Measurements from ENCODE around the gene RRBP1. TPM values are rescaled to one million over a fixed set of nuclear protein-coding genes. Genes with fewer than 3 reads are reported as not detected.

Gene RRBP1
- total and polyA plus RNA-seq, 12 donors, result 23.5 to 71.3 (median 29.7) TPM

DNA sequence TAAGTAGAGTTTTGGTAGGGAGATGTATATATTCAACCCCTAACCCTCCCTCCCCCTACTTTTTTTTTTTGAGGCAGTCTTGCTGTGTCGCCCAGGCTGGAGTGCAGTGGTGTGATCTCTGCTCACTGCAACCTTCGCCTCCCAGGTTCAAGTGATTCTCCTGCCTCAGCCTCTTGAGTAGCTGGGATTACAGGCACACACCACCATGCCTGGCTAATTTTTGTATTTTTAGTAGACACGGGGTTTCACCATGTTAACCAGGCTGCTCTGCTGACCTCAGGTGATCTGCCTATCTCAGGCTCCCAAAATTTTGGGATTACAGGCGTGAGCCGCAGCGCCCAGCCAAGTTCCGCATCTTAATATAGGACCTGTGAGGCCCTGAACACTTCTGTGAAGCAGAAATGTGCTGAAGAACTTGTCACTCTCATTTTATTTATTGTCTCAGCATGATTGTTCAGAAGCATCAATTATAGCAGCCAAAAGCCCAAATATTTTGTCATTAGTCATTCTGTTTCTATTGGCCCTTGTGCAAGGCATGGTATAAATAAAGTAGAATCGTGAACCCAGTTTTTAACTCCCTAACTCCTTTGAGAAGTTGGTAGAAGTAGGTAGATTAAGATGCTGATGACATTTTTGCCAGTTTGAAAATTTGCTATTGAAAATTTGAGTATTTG is 92.7 kb downstream of the RRBP1 start:
- intact Hi-C loops (cut with DNase I), result no loop called here
- Histone ChIP-seq H3K27ac (peak overlapping the region in 7 of 10 donors; percentile 3 to 69 (median 61)), H3K4me3 (no peak overlapping the region), H3K4me1 (peaks cover 0 to 100% (median 72%) of the 10 kb centered on the region in 9 donors), H3K9me3 (no peaks in the 10 kb centered on the region), H3K27me3 (no peaks in the 10 kb centered on the region), H3K36me3 (peaks cover 0 to 17% (median 0%) of the 10 kb centered on the region in 9 donors)
- no peak for TF ChIP-seq CTCF (IDR thresholded peaks at IDR 0.05)
- no peak for DNase-seq
- ATAC-seq, result peak in 6 of 8 donors; percentile 23 to 75 (median 60)
- WGBS, 2 donors, result 35 to 61% methylated on average over 8 of the region's 8 CpGs

DNA sequence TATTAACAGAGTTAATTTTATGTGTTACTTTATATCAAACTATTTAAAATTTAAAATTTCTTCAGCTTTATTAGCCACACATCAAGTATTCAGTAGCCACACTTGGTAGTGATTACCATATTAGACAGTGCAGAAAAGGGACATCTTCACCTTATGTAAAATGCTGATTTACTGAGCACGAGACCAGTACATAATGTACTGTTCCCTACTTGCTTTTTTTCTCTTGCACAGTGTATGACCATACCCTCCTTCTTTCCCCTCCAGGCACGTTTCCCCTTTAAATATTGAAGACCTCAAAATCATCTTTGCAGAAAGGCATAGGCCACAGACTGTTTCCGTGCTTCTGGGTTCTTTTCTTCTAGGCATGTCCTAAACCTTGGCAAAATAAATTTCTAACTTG is 94.2 kb downstream of the RRBP1 start:
- no peaks in the 10 kb centered on the region for H3K9me3 ChIP-seq
- DNase-seq (no peak), ATAC-seq (peak in 1 of 8 donors; percentile 67)
- H3K27me3 ChIP-seq, result no peaks in the 10 kb centered on the region
- intact Hi-C loops (cut with DNase I), result no loop called here
- H3K27ac ChIP-seq, result peak overlapping the region in 1 of 10 donors; percentile 1
- no peak overlapping the region for H3K4me3 ChIP-seq
- no peak for TF ChIP-seq CTCF (IDR thresholded peaks at IDR 0.05)
- H3K36me3 ChIP-seq, result peaks cover 0 to 15% (median 0%) of the 10 kb centered on the region in 9 donors
- H3K4me1 ChIP-seq, result peaks cover 0 to 95% (median 63%) of the 10 kb centered on the region in 9 donors
- 62 to 63% methylated on average over 3 of the region's 3 CpGs for WGBS, 2 donors

DNA sequence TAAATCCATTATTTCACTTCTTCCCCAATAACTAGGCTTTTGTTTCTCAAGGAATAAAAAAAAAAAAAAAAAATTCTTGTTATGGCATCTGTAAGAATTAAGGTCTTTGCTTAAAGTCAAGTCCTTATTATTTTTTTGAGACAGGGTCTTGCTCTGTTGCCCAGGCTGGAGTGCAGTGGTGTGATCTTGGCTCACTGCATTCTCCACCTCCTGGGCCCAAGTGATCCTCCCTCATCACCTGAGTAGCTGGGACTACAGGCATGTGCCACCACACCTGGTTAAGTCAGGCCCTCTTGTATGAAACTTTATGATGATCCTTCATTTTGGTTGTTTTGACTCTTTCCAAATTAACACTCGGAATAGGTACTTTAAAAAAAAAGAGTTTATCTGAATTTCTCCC is 94.9 kb downstream of the RRBP1 start:
- DNase-seq (no peak), ATAC-seq (no peak)
- Histone ChIP-seq H3K9me3 (no peaks in the 10 kb centered on the region), H3K27ac (no peak overlapping the region), H3K4me1 (peaks cover 0 to 94% (median 63%) of the 10 kb centered on the region in 9 donors), H3K36me3 (peaks cover 0 to 10% (median 0%) of the 10 kb centered on the region in 9 donors), H3K27me3 (no peaks in the 10 kb centered on the region), H3K4me3 (no peak overlapping the region)
- intact Hi-C loops (cut with DNase I), result no loop called here
- WGBS, 2 donors, result 93 to 94% methylated on average over 1 of the region's 1 CpG
- no peak for TF ChIP-seq CTCF (IDR thresholded peaks at IDR 0.05)

DNA sequence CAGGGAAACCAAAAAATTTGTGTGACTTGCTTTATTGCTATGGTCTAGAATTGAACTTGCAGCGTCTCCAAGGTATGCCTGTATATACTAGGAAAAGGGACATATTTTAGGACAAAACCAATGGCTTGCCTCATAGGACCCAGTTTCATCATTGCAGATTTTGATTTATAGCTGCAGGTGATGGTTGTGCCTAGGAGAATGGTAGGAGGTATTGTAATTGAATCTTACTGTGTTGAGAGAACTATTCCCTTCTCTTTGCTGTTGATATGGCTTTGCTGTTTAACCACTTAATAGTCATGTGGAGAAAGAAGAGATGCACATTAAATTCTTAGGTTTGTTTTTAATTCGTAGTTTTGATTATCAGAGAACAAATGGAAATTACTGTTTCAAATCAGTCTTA is 95.8 kb downstream of the RRBP1 start:
- peaks cover 0 to 8% (median 0%) of the 10 kb centered on the region in 9 donors for H3K36me3 ChIP-seq
- peaks cover 0 to 85% (median 55%) of the 10 kb centered on the region in 9 donors for H3K4me1 ChIP-seq
- H3K9me3 ChIP-seq, result no peaks in the 10 kb centered on the region
- ATAC-seq, result no peak
- DNase-seq, result no peak
- no peak for TF ChIP-seq CTCF (IDR thresholded peaks at IDR 0.05)
- 71 to 77% methylated on average over 2 of the region's 2 CpGs for WGBS, 2 donors
- no peaks in the 10 kb centered on the region for H3K27me3 ChIP-seq
- H3K4me3 ChIP-seq, result no peak overlapping the region
- intact Hi-C loops (cut with DNase I), result no loop called here
- no peak overlapping the region for H3K27ac ChIP-seq
